Activated CD4-positive, CD25-positive, alpha-beta regulatory T cell treated with anti-CD3 and anti-CD28 coated beads, Interleukin-2, amount 50 U/mL, for 72 hours (primary cell): ENCODE measurements around the gene CNOT8.
A peak's percentile ranks its signal among the peaks of the same experiment; 100 is the strongest.

Experiments
- DNase-seq: peaks from one replicate; pipeline ENCODE4 v3.0.0; 2021

CNOT8 gene

DNA sequence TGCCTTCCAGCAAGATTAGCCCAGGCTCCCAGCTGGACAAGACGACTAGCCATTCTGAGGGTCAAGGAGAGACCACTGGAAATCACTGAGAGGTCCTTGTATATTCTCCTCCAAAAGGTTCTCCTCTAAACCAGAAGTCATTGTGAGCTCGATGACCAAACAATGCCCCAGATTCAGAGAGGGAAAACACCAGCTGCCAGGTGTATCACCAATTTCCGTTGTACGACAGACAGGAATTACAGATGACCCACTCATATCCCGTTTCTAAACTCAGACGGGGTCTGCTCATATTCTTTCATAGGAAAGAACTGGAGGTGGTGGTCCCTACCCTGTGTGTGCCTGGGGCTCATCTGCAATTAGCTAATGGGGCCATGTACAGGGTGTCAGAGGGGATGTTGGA lies 22.2 kb upstream of the CNOT8 start:
- no peak for DNase-seq

DNA sequence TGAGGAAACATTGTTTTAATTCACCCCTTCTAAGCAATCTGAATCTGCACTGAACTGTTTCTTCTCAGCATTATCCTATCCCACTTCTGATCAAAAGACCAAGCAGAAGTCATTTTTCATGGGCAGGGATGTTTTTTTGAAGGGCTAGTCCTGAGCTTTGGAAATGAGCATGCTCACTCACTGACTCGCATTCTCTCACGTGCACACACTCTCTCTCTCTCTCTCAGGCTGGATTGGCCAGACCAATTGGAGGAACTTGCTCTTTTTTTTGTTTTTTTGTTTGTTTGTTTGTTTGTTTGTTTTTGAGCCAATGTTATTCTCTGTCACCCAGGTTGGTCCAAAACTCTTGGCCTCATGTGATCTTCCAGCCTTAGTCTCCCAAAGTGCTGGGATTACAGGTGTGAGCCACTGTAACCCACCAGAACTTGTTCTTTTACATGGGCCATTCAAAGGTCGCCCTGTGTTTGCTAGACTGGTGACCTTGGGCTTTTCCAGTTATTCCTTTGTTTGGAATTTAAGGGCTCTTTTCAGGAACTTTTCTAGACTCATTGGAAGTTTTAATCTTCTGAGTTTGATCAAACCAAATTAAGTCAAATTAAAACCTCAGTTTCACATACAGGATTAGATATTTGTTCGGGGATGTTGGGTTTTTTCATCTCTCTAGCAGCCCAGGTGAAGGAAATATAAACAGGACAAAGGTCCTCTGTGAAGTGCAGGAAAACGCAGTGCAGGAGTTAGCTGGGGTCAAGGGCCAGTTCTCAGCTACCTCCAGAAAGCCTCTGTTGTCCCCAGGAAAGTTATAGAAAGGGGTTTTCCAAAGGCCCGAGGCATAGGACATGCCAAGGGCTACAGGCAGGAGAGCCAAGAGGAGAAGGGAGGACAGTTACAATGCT lies 21.2 kb upstream of the CNOT8 start:
- no peak for DNase-seq

DNA sequence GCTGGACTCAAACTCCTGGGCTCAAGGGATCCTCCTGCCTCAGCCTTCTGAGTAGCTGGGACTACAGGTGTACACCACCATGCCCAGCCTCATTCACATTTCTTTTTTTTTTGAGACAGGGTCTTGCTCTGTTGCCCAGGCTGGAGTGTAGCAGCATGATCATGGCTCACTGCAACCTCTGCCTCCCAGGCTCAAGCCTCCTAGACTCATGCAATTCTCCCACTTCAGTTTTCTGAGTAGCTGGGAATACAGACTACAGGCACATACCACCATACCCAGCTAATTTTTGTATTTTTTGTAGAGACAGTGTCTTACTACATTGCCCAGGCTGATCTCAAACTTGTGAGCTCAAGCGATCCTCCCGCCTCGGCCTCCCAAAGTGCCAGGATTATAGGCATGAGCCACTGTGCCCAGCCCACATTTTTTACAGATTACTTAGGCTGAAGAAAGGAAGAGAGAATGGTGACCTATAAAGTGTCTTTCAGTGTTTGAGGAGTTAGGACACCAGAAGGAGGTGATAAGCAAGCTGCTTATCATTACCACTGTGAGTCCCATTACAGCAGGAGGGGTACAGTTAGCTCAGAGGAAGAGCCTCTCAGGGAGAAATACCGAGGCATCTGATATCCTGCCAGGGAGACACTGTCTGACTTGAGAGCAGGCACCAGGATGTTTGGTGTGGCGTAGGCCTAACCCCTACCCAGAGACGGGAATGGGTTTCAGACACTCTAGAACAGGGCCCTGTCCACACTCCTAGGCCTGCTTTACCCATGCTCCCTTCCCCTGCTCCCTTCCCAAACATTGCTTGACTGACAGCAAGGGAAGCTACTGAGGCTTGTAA lies 17.8 kb upstream of the CNOT8 start:
- no peak for DNase-seq

DNA sequence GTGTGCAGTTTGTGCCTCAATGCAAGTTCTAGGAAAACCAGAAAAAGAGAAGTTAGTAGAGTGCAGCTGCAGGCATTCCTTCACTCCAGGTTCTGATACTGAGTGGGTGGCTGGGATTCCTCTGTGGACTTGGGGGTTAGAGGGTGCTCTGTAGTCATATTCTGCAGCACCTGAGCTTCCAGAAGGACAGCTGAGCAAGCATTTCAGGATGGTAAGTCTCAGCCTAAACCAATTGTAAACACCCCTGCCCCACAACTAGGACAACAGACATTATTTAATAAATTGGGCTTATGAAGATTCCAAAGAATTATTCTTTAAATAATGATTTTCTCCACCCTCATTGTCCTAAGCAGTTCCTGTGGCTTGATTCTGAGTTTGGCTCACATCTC lies 17.2 kb upstream of the CNOT8 start:
- no peak for DNase-seq

DNA sequence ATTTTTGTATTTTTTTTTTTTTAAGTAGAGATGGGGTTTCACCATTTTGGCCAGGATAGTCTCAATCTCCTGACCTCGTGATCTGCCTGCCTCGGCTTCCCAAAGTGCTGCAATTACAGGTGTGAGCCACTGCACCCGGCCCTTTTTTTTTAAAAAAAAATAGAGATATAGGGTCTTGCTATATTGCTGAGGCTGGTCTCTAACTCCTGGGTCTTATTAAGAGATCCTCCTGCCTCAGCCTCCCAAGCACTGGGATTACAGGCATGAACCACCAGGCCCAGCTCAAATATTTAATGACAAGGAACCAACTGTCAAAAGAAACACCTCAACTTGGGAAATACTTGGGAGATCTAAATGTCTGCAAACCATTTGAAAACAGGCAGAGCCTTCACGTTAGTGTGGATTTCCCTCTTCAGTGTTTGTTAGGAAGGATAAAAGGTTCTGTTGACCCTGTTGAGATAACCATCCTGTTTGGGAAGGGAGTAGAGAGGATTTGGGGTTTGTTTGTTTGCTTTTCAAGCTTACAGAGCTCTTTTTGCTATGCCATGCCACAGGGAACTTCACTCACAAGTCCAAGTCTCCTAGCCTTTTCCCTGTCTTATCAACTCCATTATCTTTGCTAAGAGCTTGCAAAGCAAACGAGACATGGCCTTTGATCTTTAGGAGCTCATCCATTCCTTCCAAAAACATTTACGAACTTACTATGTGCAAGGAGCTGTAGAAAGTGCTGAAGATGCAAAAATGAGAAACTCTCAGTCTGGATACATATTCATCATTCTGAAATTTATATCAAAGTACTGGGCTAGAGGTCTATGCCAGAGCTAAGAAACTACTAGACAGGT lies 15.5 kb upstream of the CNOT8 start:
- no peak for DNase-seq

DNA sequence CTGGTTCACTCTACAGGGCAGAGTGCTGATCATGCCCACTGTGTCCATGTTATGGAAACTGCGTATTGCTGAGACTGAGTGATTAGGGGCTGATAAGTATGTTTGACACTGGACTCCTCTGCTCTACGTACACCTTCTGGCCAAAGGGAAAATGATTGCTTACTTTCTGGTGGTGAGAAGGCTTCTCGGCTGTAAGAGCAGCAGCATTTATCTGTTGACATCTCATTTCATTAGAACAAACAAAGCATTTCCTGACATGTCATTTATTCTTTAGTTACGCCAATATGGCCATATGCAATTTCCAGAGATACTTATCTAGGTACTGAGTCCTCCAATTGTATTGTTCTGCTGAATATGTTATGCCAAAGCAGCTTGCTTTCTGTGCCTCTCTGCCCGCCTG lies 13.6 kb upstream of the CNOT8 start:
- no peak for DNase-seq

DNA sequence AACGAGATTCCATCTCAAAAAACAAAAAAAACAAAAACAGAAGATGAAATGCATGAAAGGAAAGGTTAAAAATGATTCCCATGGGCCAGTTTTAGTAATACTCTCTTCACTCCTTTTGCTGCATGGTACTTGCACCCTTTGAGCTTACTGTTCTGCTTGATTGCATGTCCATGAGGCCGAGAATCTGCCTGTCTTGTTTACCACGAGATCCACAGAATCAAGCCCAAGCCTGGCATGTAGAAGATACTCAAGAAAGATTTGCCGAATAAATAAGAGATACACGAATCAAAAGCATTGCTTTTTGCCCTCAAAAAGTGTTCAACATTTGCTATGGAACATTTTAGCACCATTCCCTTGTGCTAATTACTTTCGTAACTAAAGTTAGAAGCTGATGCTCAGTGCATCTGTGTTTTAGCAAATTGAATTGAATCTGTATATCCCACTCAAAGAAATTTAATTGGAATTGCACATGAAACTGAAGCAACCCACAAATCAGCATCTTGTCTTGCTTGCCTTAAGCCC lies 9.1 kb upstream of the CNOT8 start:
- no peak for DNase-seq

DNA sequence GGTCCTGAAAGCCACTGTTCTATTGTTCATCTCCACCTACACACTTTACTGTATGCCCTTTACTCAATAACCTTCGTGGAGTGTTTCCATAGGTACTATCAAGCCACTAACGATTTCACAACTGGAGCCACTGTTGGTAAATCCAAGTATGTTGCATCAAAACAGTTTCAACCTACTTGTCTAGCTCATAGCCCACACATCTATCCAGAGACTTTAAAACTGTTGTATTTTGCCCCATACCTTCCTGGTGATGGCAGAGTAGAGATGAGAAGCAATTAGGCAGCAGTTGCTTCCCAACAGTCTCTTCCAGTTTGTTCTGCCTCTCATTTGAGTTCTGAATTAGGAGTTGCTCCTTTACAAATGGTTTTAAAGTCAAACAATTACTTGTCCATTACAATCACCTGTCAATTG lies 8.6 kb upstream of the CNOT8 start:
- no peak for DNase-seq

DNA sequence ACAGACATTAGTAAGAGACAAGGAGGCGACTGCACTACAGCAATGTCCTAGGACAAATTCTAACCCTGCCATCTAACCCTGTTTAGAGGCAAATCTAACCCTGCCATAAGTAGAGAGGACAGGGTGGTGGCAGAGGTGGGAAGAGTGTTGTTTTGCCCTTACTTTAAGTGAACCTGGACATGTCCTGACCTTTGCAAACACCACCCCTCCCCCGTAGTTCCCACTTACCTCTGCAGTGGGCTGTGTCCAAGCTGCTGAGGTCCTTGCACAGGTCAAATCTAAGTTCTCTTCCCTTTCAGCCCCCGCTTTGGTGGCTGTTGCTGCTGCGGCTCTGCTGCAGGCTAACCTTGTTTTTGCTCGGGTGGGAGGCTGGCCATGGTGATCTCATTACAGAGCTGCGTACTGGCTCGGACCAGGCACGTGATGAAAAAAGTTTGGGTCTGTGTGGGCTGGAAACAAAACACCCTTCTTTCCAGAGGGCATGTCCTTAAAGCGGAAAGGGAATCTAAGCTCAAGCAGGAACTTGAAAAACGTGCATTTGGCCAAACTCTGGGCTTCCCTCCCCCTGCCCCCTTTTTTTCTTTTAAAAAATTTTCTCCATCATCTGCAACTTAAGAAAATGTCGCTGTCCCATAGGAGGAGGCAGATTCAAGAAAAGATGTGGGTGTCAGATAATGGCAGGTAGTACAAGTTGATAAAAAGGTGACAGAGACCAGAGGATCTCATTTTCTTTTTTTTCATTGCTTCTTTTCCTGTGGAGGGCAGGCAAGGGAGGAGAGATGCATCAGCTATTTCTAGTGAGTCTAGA lies 8.0 kb upstream of the CNOT8 start, which contains the start of gene FAXDC2:
TSS of gene FAXDC2 (minus strand) at position 349 of the 808 bp plus-strand sequence. CDS start 12,425 bp downstream, outside the sequence.
- DNase-seq, result no peak

DNA sequence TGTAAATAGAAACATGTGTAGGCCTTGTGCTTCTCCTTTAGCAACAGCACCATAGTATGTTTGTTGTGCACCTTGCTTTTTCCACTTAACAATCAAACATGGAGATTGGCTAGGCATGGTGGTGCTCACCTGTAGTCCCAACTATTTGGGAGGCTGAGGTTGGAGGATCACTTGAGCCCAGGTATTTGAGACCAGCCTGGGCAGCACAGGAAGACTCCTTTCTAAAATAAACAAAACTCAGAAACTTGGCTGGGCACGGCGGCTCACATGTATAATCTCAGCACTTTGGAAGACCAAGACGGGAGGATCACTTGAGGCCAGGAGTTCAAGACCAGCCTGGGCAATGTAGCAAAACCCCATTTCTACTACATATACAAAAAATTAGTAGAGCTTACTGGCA lies 7.1 kb upstream of the CNOT8 start:
- DNase-seq, result no peak

DNA sequence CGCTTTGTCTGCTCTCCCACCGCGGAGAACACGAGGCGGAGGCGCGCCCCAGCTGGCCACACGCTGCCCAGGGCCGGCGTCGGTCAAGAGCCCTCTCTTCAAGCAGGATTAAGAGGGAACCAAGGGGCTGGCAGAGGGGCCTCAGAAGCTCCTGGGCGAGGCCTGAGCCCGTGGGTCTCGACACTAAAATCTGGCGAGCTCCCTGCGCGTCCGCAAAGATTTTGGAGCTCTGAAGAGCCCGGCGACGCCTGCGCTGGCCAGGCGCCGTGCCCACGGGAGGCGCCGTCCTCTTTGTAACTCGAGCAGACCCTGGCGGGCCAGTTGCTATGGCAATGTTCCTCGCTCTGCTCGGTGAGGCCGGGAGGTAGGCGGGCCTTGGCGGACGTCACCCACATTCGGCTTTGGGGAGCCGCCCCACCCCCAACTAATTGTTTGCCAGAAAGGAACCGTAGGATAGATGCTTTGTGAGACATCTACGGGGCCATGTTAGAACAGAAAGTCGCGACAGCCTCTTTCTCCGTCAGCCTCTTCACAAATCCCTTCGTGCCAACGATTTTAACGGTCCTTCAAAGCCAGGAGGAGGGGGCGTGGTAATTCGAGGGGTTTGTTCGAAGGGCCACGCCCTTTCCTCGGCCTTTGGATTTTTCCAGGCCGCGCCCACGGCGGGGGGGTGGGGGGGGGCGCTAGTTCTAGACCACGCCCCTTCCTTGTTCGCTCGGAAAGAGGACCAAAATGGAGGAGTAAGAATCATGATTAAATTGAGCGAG lies 714 bp upstream of the CNOT8 start:
- DNase-seq, result peak; percentile 80

DNA sequence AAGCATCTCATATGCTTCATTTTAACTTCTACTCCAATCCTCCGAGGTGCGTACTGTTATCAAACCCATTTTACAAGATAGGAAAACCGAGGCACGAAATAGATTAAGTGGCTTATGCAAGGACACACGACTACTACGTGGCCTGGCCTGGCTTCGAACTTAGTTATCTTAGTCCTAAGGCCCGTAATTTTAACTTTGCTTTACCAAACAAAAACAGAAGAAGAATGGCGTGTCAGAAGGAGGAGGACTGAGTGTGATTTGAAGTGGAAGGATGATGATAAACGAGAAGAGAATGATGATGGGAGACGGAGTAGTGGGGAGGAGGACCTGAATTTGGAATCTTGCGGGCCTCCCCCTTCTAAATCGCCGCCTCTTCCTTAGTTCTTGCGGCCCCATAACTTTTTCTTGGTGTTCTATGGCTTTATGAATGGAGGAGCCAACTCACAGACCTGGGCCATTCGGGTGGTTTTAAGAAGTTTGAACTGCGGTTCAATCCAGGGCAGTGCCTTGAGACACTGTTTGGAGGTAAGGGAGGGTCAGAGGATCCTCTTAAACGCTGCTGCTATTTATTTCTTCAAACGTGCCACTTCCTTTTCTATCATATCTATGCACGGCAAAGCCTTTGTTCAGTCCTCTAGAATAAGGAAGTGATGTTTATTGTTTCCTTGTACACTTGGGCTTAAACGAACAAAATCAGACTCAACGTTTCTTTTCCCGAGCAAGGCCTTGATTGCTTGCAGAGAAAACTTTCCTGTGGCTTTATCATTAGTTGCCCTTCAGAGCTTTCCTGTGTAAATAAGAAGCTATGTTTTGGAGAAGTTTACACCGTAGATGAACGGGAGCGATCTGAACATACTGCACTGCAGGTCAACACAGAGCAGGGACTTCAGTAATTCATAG lies 795 bp downstream of the CNOT8 start:
- DNase-seq, result no peak

DNA sequence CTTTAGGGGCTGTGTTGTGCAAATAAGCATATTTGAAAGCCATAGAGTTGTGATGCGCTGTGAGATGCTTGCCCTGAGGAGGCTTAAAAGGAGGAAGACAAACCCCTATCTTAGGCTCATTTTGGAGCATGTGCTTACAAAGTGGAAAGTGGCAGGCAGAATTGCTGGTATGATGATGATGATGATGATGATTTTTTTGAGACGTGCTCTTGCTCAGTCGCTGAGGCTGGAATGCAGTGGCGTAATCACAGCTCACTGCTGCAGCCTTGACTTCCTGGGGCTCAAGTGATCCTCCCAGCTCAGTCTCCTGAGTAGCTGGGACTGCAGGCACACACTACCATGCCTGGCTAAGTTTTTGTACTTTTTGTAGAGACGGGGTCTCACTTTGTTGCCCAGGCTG lies 1.7 kb downstream of the CNOT8 start:
- no peak for DNase-seq

DNA sequence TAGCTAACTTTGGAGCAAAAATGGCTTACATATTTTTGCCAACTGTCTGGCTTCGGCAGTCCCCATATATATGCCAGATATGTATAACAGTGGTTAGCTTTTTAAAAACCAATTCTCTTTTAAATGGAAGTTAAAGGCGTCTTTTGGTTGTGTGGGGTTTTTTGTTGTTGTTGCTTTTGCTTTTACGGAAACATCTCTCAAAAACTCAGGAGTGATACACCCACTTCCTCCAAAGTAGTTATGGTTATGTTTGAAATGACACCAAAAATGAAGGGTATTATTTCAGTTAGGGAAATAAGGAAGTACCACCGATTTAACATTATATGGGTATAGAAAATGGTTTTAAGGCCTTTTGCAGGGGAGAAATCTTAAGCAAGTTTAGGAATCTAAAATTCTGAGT lies 2.3 kb downstream of the CNOT8 start:
- no peak for DNase-seq

DNA sequence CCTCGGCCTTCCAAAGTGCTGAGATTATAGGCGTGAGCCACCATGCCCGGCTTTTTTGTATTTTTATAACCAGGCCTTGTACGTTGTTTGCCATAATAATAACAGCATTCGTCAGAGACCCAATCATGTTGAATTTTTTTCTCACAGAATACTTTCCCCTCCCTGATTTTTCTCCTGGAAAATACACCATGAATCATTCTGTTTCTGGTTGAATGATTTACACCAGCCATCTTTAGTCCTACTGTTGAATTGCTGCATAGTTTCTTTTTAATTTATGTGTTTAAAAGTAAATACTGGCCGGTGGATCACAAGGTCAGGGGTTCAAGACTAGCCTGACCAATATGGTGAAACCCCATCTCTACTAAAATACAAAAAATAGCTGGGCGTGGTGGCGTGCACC lies 3.5 kb downstream of the CNOT8 start:
- DNase-seq, result no peak

DNA sequence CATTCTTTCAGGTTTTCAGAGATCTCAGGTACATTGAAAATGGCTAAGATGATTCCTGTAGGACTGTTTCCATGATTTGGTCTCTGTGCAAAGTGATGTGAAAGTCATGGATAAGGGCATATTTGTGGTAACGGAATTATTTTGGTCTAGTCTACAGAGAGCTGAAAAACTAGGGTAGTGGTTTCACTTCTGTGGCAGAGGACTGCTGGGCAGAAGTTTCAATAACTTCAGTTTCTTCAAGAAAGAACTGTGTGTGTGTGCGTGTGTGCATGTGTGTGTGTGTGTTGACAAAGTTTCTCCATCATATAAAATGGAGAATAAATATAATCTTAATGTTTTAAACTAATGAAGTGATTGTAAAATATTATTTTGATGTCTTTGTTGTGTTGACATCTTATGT lies 4.3 kb downstream of the CNOT8 start:
- no peak for DNase-seq

DNA sequence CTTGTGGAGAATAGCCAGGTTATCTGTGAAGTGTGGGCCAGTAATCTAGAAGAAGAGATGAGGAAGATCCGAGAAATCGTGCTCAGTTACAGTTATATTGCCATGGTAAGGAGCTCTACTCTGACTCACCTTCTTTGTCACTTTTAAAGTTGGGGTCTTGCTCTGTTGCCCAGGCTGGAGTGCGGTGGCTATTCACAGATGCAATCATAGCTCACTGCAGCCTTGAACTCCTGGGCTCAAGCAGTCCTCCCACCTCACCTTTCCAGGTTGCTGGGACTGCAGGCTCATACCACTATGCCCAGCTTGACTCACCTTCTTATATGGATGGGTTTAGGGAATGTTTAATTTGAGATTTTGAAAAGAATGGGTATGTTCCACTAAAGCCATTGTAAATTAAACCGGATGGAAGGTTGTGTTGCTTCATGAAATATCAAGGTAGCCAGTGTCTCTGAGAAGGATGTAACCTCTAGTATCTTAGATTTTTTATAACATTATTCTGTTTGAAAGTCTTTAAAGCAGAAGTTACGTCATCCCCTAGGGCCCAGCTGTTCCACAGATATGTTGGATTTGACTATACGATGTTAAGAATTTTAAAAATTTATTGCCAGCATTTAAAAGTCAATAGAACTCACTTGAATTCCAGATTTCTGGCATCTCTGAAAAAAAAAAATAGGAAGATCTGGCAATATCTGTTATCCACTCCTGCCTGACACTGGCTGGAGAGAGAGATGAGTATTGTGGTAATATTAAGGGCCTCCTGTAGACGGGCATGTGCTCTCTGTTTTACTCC lies 5.1 kb downstream of the CNOT8 start:
- no peak for DNase-seq

DNA sequence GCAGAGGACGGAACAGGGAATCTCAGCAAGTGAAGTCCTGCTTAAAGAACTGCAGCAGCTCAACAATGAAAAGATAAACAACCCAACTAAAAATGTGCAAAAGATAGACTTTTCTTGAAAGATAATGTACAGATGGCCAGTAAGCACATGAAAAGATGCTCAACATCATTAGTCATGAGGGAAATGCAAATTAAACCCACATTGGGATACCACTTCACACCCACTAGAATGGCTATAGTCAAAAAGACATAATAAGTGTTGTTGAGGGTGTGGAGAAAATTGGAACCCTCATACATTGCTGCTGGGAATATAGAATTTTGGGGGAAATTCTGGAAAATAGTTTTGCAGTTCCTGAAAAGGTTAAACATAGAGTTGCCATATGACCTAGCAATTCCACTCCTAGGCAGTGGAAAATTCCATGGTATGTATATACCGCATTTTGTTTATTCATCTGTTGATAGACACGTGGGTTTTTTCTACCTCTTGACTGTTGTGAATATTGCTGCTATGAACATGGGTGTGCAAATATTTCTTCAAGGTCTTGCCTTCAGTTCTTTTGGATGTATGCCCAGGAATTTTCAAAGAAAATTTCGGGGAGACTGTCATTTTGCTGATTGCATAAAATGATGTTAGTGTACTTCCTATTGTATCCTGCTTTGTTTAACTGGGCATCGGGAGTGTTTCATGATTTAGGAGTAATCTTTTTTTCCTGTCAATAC lies 7.2 kb downstream of the CNOT8 start:
- DNase-seq, result no peak

DNA sequence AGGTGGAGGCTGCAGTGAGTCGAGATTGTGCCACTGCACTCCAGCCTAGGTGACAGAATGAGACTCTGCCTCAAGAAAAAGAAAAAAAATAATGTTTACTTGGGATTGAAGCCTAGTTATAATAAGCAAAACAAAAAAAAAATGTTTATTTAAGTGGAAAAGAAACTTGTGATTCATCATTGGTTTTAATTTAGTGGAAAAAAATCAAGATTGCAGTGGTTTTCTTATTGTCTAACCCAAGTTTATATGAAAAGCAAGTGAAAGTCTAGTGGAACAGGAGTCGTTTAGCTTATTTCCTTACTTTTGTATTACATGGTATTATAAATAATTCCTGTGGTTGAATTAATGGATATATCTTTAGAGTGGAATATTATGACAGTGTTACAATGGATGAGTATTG lies 8.4 kb downstream of the CNOT8 start:
- DNase-seq, result no peak
